Liver (tissue), 9 donors: ENCODE measurements around the gene POU2F3. TPM values are rescaled to one million over a fixed set of nuclear protein-coding genes. Genes with fewer than 3 reads are reported as not detected.

Source experiments
- DNase-seq: peaks from one replicate; pipeline ENCODE4 v3.0.0-alpha.2; 2017; ENCODE audit warnings: low spot score
- H3K27ac ChIP-seq, 2 donors: one replicate each; pipeline ENCODE4 v1.7.0; 2013; ENCODE audit warnings: inconsistent platforms in 2 of 2, low read length in 2 of 2, control low read depth in 1 of 2, low read depth in 1 of 2, mild to moderate bottlenecking in 1 of 2
- H3K27me3 ChIP-seq, 4 donors: one replicate each; pipeline versions ENCODE4 v1.6.1 to v1.7.0; 2013; ENCODE audit warnings: low read length in 3 of 4, inconsistent platforms in 1 of 4, mild to moderate bottlenecking in 1 of 4, moderate library complexity in 1 of 4; ENCODE audit not compliant: control insufficient read depth in 4 of 4, insufficient read depth in 4 of 4
- H3K36me3 ChIP-seq, 4 donors: one replicate each; pipeline versions ENCODE4 v1.6.1 to v1.7.0; 2013; ENCODE audit warnings: low read length in 3 of 4, mild to moderate bottlenecking in 3 of 4, low read depth in 1 of 4, moderate library complexity in 1 of 4; ENCODE audit not compliant: control insufficient read depth in 4 of 4, insufficient read depth in 3 of 4
- H3K4me1 ChIP-seq, 4 donors: one replicate each; pipeline versions ENCODE4 v1.6.1 to v1.7.0; 2013; ENCODE audit warnings: low read length in 3 of 4, mild to moderate bottlenecking in 3 of 4, moderate library complexity in 1 of 4; ENCODE audit not compliant: control insufficient read depth in 4 of 4, insufficient read depth in 4 of 4
- H3K4me3 ChIP-seq, 3 donors: one replicate each; pipeline versions ENCODE4 v1.6.1 to v1.7.0; 2013; ENCODE audit warnings: low read length in 3 of 3, control low read depth in 1 of 3, low read depth in 1 of 3, mild to moderate bottlenecking in 1 of 3
- H3K9ac ChIP-seq, 2 donors: one replicate each; pipeline ENCODE4 v1.7.0; 2013; ENCODE audit warnings: low read length in 2 of 2, mild to moderate bottlenecking in 2 of 2, moderate library complexity in 2 of 2, control low read depth in 1 of 2, low read depth in 1 of 2
- H3K9me3 ChIP-seq, 4 donors: one replicate each; pipeline versions ENCODE4 v1.6.1 to v1.7.0; 2013; ENCODE audit warnings: low read length in 3 of 4; ENCODE audit not compliant: control insufficient read depth in 4 of 4
- EGR1 ChIP-seq, 2 donors: IDR thresholded peaks; 2 replicates each; pipeline ENCODE4 v1.6.1; 2016 to 2018; ENCODE audit warnings: antibody characterized with exemption in 2 of 2, low read depth in 2 of 2
- FOXA1 ChIP-seq: IDR thresholded peaks from 2 replicates; pipeline ENCODE4 v1.6.1; 2016; ENCODE audit warnings: antibody characterized with exemption
- FOXA2 ChIP-seq: IDR thresholded peaks from 2 replicates; pipeline ENCODE4 v1.6.1; 2016; ENCODE audit warnings: antibody characterized with exemption
- GABPA ChIP-seq, 2 donors: IDR thresholded peaks in 1 of 2; conservative IDR thresholded peaks in 1 of 2; 2 replicates each; pipeline ENCODE4 v1.6.1; 2016; ENCODE audit warnings: antibody characterized with exemption in 2 of 2, mild to moderate bottlenecking in 1 of 2, moderate library complexity in 1 of 2
- HNF4A ChIP-seq, 2 donors: conservative IDR thresholded peaks; 2 replicates each; pipeline ENCODE4 v1.6.1; 2016; ENCODE audit warnings: antibody characterized with exemption in 2 of 2, mild to moderate bottlenecking in 2 of 2
- HNF4G ChIP-seq: IDR thresholded peaks from 2 replicates; pipeline ENCODE4 v1.6.1; 2016; ENCODE audit warnings: antibody characterized with exemption
- JUND ChIP-seq, 2 donors: IDR thresholded peaks; 2 replicates each; pipeline ENCODE4 v1.6.1; 2016; ENCODE audit warnings: antibody characterized with exemption in 2 of 2
- NR2F2 ChIP-seq: IDR thresholded peaks from 2 replicates; pipeline ENCODE4 v1.6.1; 2016; ENCODE audit warnings: antibody characterized with exemption
- RAD21 ChIP-seq, 2 donors: IDR thresholded peaks; 2 replicates each; pipeline ENCODE4 v1.6.1; 2016; ENCODE audit warnings: antibody characterized with exemption in 2 of 2, mild to moderate bottlenecking in 2 of 2
- RXRA ChIP-seq, 2 donors: IDR thresholded peaks; 2 replicates each; pipeline ENCODE4 v1.6.1; 2017 to 2018; ENCODE audit warnings: antibody characterized with exemption in 2 of 2, mild to moderate bottlenecking in 1 of 2
- SP1 ChIP-seq: IDR thresholded peaks from 2 replicates; pipeline ENCODE4 v1.6.1; 2018; ENCODE audit warnings: antibody characterized with exemption, mild to moderate bottlenecking
- TAF1 ChIP-seq: conservative IDR thresholded peaks from 2 replicates; pipeline ENCODE4 v1.6.1; 2016; ENCODE audit warnings: antibody characterized with exemption, mild to moderate bottlenecking
- YY1 ChIP-seq: IDR thresholded peaks from 2 replicates; pipeline ENCODE4 v1.6.1; 2016; ENCODE audit warnings: antibody characterized with exemption, mild to moderate bottlenecking
- WGBS: extraction: QIAGEN DNeasy Blood & Tissue Kit; methylation state at CpG from one replicate; pipeline ENCODE4 v1.1.7; 2013; 5-methylcytosine and 5-hydroxymethylcytosine counted together
- polyA plus RNA-seq, 2 donors: library from polyadenylated mRNA; stranded (reverse) in 1 of 2; unstranded in 1 of 2; fragments of 200-250 nt in 1 of 2; fragments of >200 nt in 1 of 2; fragmentation: Nextera tagmentation in 1 of 2; extraction: Ambion mirVana in 1 of 2; gene quantifications; one replicate each; pipeline versions ENCODE4 v1.2.1 to v1.2.3, GENCODE V29; 2013 to 2015
- total RNA-seq, 2 donors: library from RNA; depleted of rRNA; stranded (reverse); fragments of >200 nt; gene quantifications; one replicate each; pipeline ENCODE4 v1.2.3, GENCODE V29; 2014
- TF ChIP-seq, protein P1 (sequence below): IDR thresholded peaks from 2 replicates; pipeline ENCODE4 v1.6.1; 2016; ENCODE audit warnings: antibody characterized with exemption
- TF ChIP-seq, protein P2 (sequence below): fragments of 150-350 bp; IDR thresholded peaks from 2 replicates; pipeline ENCODE4 v1.5.1; 2017; ENCODE audit warnings: improper control_type of control experiment, low read depth, low read length; ENCODE audit not compliant: missing input control
- TF ChIP-seq, protein P3 (sequence below): IDR thresholded peaks from 2 replicates; pipeline ENCODE4 v1.6.1; 2016; ENCODE audit warnings: antibody characterized with exemption
- TF ChIP-seq, protein P4 (sequence below): IDR thresholded peaks from 2 replicates; pipeline ENCODE4 v1.6.1; 2016; ENCODE audit warnings: antibody characterized with exemption, mild to moderate bottlenecking
- TF ChIP-seq, protein P5 (sequence below): IDR thresholded peaks from 2 replicates; pipeline ENCODE4 v1.6.1; 2016; ENCODE audit warnings: antibody characterized with exemption
- donor health status: healthy.
- donor health status: healthy.
- donor health status: healthy.
- donor health status: healthy.
- donor health status: healthy.

POU2F3 gene
- total and polyA plus RNA-seq, 4 donors = not detected

DNA sequence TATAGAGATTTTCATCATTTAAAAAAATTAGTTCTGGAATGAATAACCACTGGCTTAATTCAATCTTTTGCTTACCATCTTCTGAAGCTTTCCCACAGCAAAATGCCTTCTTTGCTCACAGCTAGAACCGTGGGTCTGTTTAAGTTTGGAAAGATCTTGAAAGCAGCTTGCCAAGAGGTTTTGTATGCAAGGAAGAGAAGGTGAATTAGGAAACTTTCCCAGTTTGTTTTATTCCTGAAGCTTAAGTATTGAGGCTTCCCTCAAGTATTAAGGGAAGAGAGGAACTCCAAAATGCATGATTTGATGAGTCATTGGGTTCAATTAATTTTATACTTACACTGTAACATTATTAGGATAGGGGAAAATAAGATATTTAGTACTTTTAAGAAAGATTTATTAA is 94.4 kb downstream of the POU2F3 start:
- DNase-seq = no peak
- TF ChIP-seq HNF4A (conservative IDR thresholded peaks at IDR 0.05) (no peak), FOXA1 (no peak), HNF4G (no peak), YY1 (no peak), FOXA2 (no peak), NR2F2 (no peak), EGR1 (IDR thresholded peaks at IDR 0.05; ENCODE audit: low read depth in 2 of 2) (no peak), JUND (IDR thresholded peaks at IDR 0.05) (no peak), GABPA (IDR thresholded peaks at IDR 0.05 in 1 of 2, conservative IDR thresholded peaks at IDR 0.05 in 1 of 2) (no peak)
- TF ChIP-seq, protein P1, sequence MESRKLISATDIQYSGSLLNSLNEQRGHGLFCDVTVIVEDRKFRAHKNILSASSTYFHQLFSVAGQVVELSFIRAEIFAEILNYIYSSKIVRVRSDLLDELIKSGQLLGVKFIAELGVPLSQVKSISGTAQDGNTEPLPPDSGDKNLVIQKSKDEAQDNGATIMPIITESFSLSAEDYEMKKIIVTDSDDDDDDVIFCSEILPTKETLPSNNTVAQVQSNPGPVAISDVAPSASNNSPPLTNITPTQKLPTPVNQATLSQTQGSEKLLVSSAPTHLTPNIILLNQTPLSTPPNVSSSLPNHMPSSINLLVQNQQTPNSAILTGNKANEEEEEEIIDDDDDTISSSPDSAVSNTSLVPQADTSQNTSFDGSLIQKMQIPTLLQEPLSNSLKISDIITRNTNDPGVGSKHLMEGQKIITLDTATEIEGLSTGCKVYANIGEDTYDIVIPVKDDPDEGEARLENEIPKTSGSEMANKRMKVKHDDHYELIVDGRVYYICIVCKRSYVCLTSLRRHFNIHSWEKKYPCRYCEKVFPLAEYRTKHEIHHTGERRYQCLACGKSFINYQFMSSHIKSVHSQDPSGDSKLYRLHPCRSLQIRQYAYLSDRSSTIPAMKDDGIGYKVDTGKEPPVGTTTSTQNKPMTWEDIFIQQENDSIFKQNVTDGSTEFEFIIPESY = no peak
- Histone ChIP-seq H3K9ac (no peak overlapping the region), H3K4me1 (peaks cover 0 to 8% (median 1%) of the 10 kb centered on the region in 4 donors), H3K27me3 (no peaks in the 10 kb centered on the region), H3K27ac (no peak overlapping the region), H3K36me3 (no peaks in the 10 kb centered on the region), H3K4me3 (no peak overlapping the region), H3K9me3 (no peaks in the 10 kb centered on the region)
- 70% methylated on average over 1 of the region's 1 CpG for WGBS

DNA sequence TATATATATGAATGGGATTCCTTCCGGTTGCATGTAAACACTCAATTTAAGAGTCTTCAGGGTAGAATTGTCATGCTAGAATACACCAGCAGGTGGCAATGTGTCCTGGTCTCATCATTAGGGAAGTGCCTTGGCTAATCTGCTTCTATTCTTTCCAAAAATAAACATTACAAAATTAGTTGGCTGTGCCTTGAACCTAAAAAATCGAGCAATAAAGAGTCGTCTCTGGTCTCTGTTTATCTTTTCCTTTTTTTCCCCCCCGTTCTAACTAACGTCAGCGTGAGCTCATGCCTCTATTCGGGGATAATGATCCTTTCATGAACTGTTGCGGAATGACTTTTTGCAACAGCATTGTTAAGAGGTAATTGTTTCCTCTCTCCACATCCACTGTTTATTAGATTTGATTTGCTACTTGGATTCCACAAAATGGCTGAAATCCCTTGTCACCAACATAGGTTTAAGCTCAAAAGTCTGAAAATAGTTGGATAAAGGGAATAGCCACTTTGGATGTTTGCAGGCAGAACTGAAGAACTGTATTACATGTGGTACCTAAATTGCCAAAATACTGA is 95.0 kb downstream of the POU2F3 start:
- WGBS = under 1% methylated on average over 8 of the region's 8 CpGs
- TF ChIP-seq, protein P2, sequence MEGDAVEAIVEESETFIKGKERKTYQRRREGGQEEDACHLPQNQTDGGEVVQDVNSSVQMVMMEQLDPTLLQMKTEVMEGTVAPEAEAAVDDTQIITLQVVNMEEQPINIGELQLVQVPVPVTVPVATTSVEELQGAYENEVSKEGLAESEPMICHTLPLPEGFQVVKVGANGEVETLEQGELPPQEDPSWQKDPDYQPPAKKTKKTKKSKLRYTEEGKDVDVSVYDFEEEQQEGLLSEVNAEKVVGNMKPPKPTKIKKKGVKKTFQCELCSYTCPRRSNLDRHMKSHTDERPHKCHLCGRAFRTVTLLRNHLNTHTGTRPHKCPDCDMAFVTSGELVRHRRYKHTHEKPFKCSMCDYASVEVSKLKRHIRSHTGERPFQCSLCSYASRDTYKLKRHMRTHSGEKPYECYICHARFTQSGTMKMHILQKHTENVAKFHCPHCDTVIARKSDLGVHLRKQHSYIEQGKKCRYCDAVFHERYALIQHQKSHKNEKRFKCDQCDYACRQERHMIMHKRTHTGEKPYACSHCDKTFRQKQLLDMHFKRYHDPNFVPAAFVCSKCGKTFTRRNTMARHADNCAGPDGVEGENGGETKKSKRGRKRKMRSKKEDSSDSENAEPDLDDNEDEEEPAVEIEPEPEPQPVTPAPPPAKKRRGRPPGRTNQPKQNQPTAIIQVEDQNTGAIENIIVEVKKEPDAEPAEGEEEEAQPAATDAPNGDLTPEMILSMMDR = peak; percentile 76
- TF ChIP-seq YY1 (peak; percentile 93), EGR1 (IDR thresholded peaks at IDR 0.05; ENCODE audit: low read depth in 2 of 2) (no peak), HNF4G (no peak), TAF1 (no peak), NR2F2 (no peak), JUND (IDR thresholded peaks at IDR 0.05) (peak; percentile 88 to 90), SP1 (peak; percentile 32), RAD21 (IDR thresholded peaks at IDR 0.05) (peak; percentile 82 to 85), HNF4A (conservative IDR thresholded peaks at IDR 0.05) (peak; percentile 23 to 54), FOXA2 (peak; percentile 58), RXRA (IDR thresholded peaks at IDR 0.05) (peak; percentile 74 to 86), FOXA1 (no peak), GABPA (IDR thresholded peaks at IDR 0.05 in 1 of 2, conservative IDR thresholded peaks at IDR 0.05 in 1 of 2) (peak in 1 of 2 donors; percentile 44)
- TF ChIP-seq, protein P3, sequence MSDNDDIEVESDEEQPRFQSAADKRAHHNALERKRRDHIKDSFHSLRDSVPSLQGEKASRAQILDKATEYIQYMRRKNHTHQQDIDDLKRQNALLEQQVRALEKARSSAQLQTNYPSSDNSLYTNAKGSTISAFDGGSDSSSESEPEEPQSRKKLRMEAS = peak; percentile 64
- TF ChIP-seq, protein P4, sequence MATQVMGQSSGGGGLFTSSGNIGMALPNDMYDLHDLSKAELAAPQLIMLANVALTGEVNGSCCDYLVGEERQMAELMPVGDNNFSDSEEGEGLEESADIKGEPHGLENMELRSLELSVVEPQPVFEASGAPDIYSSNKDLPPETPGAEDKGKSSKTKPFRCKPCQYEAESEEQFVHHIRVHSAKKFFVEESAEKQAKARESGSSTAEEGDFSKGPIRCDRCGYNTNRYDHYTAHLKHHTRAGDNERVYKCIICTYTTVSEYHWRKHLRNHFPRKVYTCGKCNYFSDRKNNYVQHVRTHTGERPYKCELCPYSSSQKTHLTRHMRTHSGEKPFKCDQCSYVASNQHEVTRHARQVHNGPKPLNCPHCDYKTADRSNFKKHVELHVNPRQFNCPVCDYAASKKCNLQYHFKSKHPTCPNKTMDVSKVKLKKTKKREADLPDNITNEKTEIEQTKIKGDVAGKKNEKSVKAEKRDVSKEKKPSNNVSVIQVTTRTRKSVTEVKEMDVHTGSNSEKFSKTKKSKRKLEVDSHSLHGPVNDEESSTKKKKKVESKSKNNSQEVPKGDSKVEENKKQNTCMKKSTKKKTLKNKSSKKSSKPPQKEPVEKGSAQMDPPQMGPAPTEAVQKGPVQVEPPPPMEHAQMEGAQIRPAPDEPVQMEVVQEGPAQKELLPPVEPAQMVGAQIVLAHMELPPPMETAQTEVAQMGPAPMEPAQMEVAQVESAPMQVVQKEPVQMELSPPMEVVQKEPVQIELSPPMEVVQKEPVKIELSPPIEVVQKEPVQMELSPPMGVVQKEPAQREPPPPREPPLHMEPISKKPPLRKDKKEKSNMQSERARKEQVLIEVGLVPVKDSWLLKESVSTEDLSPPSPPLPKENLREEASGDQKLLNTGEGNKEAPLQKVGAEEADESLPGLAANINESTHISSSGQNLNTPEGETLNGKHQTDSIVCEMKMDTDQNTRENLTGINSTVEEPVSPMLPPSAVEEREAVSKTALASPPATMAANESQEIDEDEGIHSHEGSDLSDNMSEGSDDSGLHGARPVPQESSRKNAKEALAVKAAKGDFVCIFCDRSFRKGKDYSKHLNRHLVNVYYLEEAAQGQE = peak; percentile 34
- TF ChIP-seq, protein P5, sequence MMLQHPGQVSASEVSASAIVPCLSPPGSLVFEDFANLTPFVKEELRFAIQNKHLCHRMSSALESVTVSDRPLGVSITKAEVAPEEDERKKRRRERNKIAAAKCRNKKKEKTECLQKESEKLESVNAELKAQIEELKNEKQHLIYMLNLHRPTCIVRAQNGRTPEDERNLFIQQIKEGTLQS = peak; percentile 47
- TF ChIP-seq, protein P1 = peak; percentile 19
- H3K9ac ChIP-seq = peak overlapping the region; percentile 75 to 97
- H3K9me3 ChIP-seq = no peaks in the 10 kb centered on the region
- H3K36me3 ChIP-seq = no peaks in the 10 kb centered on the region
- peak overlapping the region; percentile 92 to 94 for H3K27ac ChIP-seq
- no peaks in the 10 kb centered on the region for H3K27me3 ChIP-seq
- peaks cover 0 to 8% (median 1%) of the 10 kb centered on the region in 4 donors for H3K4me1 ChIP-seq
- DNase-seq = peak; percentile 71
- peak overlapping the region in 2 of 3 donors; percentile 39 to 99 for H3K4me3 ChIP-seq
